K562 (cell line): ENCODE measurements around the gene RASGEF1C. TPM values are rescaled to one million over a fixed set of nuclear protein-coding genes. Genes with fewer than 3 reads are reported as not detected.

Experiments
- ARID2 ChIP-seq: fragments of 450-650 bp; IDR thresholded peaks from 2 replicates; pipeline ENCODE4 v1.6.1; 2017; ENCODE audit warnings: antibody characterized with exemption, mild to moderate bottlenecking
- EP300 ChIP-seq: IDR thresholded peaks from 2 replicates; pipeline ENCODE4 v1.6.1; 2012; ENCODE audit warnings: low read length, improper control_type of control experiment
- MXI1 ChIP-seq: IDR thresholded peaks from 2 replicates; pipeline ENCODE4 v1.6.1; 2011; ENCODE audit warnings: low read depth, mild to moderate bottlenecking, improper control_type of control experiment, low read length
- NFIC ChIP-seq: fragments of 450-650 bp; IDR thresholded peaks from 2 replicates; pipeline ENCODE4 v1.6.1; 2017; ENCODE audit warnings: mild to moderate bottlenecking, inconsistent platforms
- PHF8 ChIP-seq: fragments of 200-600 bp; sonication (generic); IDR thresholded peaks from 2 replicates; pipeline ENCODE4 v1.6.1; 2012; ENCODE audit warnings: mixed run types, mild to moderate bottlenecking, inconsistent platforms, low read length, moderate library complexity, borderline replicate concordance
- POU5F1 ChIP-seq: fragments of 150-350 bp; IDR thresholded peaks from 2 replicates; pipeline ENCODE4 v1.6.1; 2014; ENCODE audit warnings: borderline replicate concordance, low read length, low read depth, mild to moderate bottlenecking; ENCODE audit not compliant: partially characterized antibody
- PRMT5 ChIP-seq: sonication (generic); formaldehyde crosslinking; IDR thresholded peaks from 2 replicates; pipeline ENCODE4 v1.5.0; 2020; ENCODE audit warnings: missing genetic modification reagents
- RBM34 ChIP-seq: fragments of 200-400 bp; formaldehyde crosslinking; IDR thresholded peaks from 2 replicates; pipeline ENCODE4 v1.6.1; 2018; ENCODE audit warnings: low read length, borderline replicate concordance; ENCODE audit not compliant: insufficient read depth
- RNF2 ChIP-seq: sonication (generic); IDR thresholded peaks from 2 replicates; pipeline ENCODE4 v1.6.1; 2016
- RNF219 ChIP-seq: fragments of 250-450 bp; sonication (Bioruptor Pico); IDR thresholded peaks from 2 replicates; pipeline ENCODE4 v1.5.0; 2022; ENCODE audit warnings: mild to moderate bottlenecking
- ZNF280A ChIP-seq: fragments of 450-650 bp; IDR thresholded peaks from 2 replicates; pipeline ENCODE4 v1.6.1; 2018; ENCODE audit warnings: mild to moderate bottlenecking, low read depth; ENCODE audit not compliant: partially characterized antibody
- ZNF408 ChIP-seq: fragments of 250-450 bp; sonication (Bioruptor Pico); IDR thresholded peaks from 2 replicates; pipeline ENCODE4 v1.4.0; 2020; ENCODE audit warnings: low read depth, mild to moderate bottlenecking, moderate library complexity
- ZSCAN32 ChIP-seq: fragments of 450-650 bp; formaldehyde crosslinking; IDR thresholded peaks from 2 replicates; pipeline ENCODE4 v1.4.0; 2020; ENCODE audit warnings: mild to moderate bottlenecking, moderate library complexity
- polyA plus RNA-seq, 8 experiments: library from polyadenylated mRNA; depleted of rRNA in 4 of 8; stranded (reverse) in 5 of 8; unstranded in 3 of 8; fragments of >200 nt; fragmentation: Nextera tagmentation in 2 of 8; fragmentation: Illumina TruSeq in 1 of 8; extraction: Ambion mirVana in 2 of 8; extraction: Trizol in 1 of 8; gene quantifications; 2 replicates each; pipeline versions ENCODE4 v1.2.1 to v1.2.3, GENCODE V29; 2011 to 2014; ENCODE audit warnings: inconsistent platforms in 1 of 8, missing spikeins in 1 of 8
- total RNA-seq, 7 experiments: library from RNA; depleted of rRNA in 6 of 7; stranded (reverse); fragments of >200 nt in 6 of 7; fragmentation: Illumina TruSeq in 2 of 7; extraction: Trizol in 2 of 7; gene quantifications; 2 replicates each; pipeline versions ENCODE4 v1.2.1 to v1.2.3, GENCODE V29; 2011 to 2021; ENCODE audit warnings: low replicate concordance in 1 of 7
- TF ChIP-seq, protein P1 (sequence below): fragments of 250-450 bp; sonication (Bioruptor Pico); IDR thresholded peaks from 2 replicates; pipeline ENCODE4 v1.5.0; 2021
- TF ChIP-seq, protein P2 (sequence below): fragments of 450-650 bp; IDR thresholded peaks from 2 replicates; pipeline ENCODE4 v1.6.1; 2016; ENCODE audit warnings: low read depth

Gene RASGEF1C
- total and polyA plus RNA-seq, 9 of the 15 experiments (the other 6 are each of a cell fraction or from before 2014, with no cell fraction given) = 0.04 to 1.1 (median 0.21) TPM; not detected in 4

GRCh38 chr5:180071531-180072255 lies 137.3 kb downstream of the RASGEF1C start, which contains the start of gene RNF130 (continued):
- TF ChIP-seq MXI1 (no peak), POU5F1 (no peak), PRMT5 (CRISPR knock-in tag) (no peak), RNF2 (no peak; the same call in 1 of the 2 replicates), NFIC (peak; percentile 86), ZNF408 (CRISPR knock-in tag) (no peak), RBM34 (no peak), EP300 (no peak), ARID2 (no peak), ZNF280A (no peak), ZSCAN32 (CRISPR knock-in tag) (no peak), PHF8 (peak; percentile 94), RNF219 (no peak)
- TF ChIP-seq, protein P1, sequence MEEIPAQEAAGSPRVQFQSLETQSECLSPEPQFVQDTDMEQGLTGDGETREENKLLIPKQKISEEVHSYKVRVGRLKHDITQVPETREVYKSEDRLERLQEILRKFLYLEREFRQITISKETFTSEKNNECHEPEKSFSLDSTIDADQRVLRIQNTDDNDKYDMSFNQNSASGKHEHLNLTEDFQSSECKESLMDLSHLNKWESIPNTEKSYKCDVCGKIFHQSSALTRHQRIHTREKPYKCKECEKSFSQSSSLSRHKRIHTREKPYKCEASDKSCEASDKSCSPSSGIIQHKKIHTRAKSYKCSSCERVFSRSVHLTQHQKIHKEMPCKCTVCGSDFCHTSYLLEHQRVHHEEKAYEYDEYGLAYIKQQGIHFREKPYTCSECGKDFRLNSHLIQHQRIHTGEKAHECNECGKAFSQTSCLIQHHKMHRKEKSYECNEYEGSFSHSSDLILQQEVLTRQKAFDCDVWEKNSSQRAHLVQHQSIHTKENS = no peak
- TF ChIP-seq, protein P2, sequence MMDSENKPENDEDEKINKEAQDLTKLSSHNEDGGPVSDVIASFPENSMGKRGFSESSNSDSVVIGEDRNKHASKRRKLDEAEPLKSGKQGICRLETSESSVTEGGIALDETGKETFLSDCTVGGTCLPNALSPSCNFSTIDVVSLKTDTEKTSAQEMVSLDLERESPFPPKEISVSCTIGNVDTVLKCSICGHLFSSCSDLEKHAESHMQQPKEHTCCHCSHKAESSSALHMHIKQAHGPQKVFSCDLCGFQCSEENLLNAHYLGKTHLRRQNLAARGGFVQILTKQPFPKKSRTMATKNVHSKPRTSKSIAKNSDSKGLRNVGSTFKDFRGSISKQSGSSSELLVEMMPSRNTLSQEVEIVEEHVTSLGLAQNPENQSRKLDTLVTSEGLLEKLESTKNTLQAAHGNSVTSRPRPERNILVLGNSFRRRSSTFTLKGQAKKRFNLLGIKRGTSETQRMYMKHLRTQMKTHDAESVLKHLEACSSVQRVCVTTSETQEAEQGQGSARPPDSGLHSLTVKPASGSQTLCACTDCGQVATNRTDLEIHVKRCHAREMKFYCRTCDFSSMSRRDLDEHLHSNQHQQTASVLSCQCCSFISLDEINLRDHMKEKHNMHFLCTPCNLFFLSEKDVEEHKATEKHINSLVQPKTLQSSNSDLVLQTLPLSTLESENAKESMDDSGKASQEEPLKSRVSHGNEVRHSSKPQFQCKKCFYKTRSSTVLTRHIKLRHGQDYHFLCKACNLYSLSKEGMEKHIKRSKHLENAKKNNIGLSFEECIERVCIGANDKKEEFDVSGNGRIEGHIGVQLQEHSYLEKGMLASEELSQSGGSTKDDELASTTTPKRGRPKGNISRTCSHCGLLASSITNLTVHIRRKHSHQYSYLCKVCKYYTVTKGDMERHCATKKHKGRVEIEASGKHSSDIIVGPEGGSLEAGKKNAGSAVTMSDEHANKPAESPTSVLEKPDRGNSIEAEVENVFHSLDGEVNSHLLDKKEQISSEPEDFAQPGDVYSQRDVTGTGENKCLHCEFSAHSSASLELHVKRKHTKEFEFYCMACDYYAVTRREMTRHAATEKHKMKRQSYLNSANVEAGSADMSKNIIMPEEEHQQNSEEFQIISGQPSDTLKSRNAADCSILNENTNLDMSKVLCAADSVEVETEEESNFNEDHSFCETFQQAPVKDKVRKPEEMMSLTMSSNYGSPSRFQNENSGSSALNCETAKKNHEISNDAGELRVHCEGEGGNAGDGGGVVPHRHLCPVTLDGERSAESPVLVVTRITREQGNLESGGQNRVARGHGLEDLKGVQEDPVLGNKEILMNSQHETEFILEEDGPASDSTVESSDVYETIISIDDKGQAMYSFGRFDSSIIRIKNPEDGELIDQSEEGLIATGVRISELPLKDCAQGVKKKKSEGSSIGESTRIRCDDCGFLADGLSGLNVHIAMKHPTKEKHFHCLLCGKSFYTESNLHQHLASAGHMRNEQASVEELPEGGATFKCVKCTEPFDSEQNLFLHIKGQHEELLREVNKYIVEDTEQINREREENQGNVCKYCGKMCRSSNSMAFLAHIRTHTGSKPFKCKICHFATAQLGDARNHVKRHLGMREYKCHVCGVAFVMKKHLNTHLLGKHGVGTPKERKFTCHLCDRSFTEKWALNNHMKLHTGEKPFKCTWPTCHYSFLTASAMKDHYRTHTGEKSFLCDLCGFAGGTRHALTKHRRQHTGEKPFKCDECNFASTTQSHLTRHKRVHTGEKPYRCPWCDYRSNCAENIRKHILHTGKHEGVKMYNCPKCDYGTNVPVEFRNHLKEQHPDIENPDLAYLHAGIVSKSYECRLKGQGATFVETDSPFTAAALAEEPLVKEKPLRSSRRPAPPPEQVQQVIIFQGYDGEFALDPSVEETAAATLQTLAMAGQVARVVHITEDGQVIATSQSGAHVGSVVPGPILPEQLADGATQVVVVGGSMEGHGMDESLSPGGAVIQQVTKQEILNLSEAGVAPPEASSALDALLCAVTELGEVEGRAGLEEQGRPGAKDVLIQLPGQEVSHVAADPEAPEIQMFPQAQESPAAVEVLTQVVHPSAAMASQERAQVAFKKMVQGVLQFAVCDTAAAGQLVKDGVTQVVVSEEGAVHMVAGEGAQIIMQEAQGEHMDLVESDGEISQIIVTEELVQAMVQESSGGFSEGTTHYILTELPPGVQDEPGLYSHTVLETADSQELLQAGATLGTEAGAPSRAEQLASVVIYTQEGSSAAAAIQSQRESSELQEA = no peak
